ENCODE data around the gene PTK6. TPM values are rescaled to one million over a fixed set of nuclear protein-coding genes. Genes with fewer than 3 reads are reported as not detected.
"Not testable (repeated sequence)": the region's sequence is repeated elsewhere in the genome, so short reads cannot be mapped to it uniquely, and the experiment has no call there.

PTK6 gene
- total and polyA plus RNA-seq, 7 donors, result 0.28 to 80.7 (median 59.5) TPM; not detected in 2

DNA sequence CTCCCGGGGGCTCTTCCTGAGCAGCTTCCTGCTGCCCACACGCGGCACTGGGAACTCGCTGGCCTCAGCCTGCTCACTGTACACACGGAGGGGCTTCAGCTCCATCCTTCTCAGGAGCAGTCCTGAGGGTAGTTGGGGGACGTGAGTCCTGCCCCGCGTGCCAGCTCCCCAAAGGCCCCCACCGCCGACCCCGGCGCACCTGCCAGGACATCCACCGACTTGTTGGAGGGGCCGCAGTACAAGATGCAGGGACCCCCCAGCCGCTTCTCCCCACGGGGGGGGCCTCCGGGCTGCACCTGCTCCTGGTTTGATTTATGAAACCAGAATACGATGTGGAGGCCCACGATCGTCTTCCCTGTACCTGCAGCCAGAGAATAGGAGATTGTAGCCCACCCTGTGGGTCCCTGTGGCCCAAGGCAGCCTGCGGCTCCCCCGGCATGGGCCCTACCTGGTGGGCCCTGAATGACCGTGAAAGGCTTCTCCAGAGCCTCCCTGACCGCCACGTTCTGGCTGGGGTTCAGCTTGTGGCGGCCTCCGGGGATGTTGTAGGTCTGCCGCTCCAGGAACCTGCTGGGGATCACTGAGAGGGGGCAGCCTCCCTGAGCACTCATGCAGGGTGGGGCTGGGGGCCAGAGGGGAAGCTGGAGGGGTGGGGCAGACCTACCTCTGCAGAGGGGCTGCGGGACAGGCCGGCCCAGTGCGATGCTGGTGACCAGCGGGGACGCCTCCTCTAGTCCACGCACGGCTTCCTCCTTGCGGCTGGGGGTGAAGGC is 24.6 kb upstream of the PTK6 start:
- H3K36me3 ChIP-seq, result peaks cover 22 to 72% (median 48%) of the 10 kb centered on the region in 4 donors
- TF ChIP-seq EP300 (IDR thresholded peaks at IDR 0.05) (no peak), POLR2AphosphoS5 (IDR thresholded peaks at IDR 0.05) (no peak), POLR2A (IDR thresholded peaks at IDR 0.05) (no peak)
- TF ChIP-seq, protein P1, sequence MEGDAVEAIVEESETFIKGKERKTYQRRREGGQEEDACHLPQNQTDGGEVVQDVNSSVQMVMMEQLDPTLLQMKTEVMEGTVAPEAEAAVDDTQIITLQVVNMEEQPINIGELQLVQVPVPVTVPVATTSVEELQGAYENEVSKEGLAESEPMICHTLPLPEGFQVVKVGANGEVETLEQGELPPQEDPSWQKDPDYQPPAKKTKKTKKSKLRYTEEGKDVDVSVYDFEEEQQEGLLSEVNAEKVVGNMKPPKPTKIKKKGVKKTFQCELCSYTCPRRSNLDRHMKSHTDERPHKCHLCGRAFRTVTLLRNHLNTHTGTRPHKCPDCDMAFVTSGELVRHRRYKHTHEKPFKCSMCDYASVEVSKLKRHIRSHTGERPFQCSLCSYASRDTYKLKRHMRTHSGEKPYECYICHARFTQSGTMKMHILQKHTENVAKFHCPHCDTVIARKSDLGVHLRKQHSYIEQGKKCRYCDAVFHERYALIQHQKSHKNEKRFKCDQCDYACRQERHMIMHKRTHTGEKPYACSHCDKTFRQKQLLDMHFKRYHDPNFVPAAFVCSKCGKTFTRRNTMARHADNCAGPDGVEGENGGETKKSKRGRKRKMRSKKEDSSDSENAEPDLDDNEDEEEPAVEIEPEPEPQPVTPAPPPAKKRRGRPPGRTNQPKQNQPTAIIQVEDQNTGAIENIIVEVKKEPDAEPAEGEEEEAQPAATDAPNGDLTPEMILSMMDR (IDR thresholded peaks at IDR 0.05), result no peak

DNA sequence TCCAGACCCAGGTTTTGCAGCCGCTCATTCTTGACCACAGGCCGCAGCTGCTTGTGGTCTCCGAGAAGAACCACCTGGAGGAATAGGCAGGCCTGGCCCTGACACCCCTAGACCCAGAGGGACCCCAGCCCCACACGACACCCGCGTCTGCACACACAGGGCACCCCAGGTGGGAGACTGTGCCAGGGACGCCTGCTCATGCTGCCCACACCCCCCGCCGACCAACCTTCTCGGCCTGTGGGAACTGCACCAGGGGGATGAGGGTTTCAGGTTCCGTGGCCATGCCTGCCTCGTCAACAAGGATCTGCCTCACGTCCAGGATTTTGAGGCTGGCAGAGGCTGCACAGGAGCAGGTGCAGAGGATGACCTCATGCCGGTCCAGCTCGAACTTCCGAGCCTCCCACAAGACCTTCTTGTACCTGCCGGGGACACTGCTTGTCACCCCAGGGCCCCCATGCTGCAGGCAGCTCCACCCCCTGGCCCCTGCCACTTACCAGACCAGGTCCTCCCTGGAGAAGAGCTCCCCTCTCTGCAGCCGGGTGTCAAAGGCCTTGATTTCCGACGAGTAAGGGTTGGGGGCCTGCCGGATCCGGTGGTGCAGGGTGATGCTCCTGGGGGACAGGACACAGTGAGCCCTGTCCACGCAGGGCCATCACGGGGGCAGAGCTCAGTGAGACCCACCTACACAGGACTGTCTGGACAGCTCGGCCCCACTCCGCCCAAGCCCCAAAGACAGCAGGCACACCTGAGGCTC is 23.9 kb upstream of the PTK6 start:
- H3K4me3 ChIP-seq, result no peak overlapping the region
- DNase-seq, result no peak
- no peak overlapping the region for H3K27ac ChIP-seq
- intact Hi-C loops (cut with DNase I), result no loop called here
- H3K36me3 ChIP-seq, result peaks cover 22 to 72% (median 48%) of the 10 kb centered on the region in 4 donors
- peaks cover 0 to 5% (median 0%) of the 10 kb centered on the region in 3 donors for H3K27me3 ChIP-seq
- no peaks in the 10 kb centered on the region for H3K4me1 ChIP-seq
- TF ChIP-seq POLR2AphosphoS5 (IDR thresholded peaks at IDR 0.05) (no peak), EP300 (IDR thresholded peaks at IDR 0.05) (no peak), POLR2A (IDR thresholded peaks at IDR 0.05) (no peak)
- TF ChIP-seq, protein P1 (IDR thresholded peaks at IDR 0.05), result no peak
- H3K9me3 ChIP-seq, result no peaks in the 10 kb centered on the region
- WGBS, 2 donors, result 94 to 95% methylated on average over 26 of the region's 26 CpGs

More for the DNA sequence above, 24.6 kb upstream of the PTK6 start:
- Histone ChIP-seq H3K4me3 (no peak overlapping the region), H3K4me1 (no peaks in the 10 kb centered on the region), H3K27ac (no peak overlapping the region), H3K9me3 (no peaks in the 10 kb centered on the region), H3K27me3 (peaks cover 0 to 5% (median 0%) of the 10 kb centered on the region in 3 donors)
- 89 to 94% methylated on average over 36 of the region's 36 CpGs for WGBS, 2 donors
- DNase-seq, result no peak
- intact Hi-C loops (cut with DNase I), result no loop called here

DNA sequence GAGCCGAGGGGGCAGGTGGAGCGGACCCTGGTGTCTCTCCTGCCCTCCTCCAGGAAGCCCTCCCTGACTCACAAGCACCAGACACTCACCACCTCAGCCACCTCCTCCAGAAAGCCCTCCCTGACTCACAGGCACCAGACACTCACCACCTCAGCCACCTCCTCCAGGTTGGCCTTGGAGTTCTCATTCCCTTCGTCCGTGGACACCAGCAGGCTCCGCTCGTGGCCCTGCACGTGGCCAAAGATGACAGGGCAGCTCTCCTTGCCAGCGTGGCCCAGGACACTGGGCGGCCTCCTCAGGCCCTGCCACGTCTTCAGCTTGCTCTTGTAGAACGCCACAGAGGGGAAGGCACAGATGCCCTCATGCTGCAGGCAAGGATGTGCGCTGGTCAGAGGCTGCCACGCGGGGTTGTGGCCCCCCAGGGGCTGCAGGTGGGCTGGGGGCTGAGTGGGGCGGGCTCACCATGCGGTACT is 23.2 kb upstream of the PTK6 start:
- Histone ChIP-seq H3K4me3 (no peak overlapping the region), H3K27me3 (peaks cover 0 to 5% (median 0%) of the 10 kb centered on the region in 3 donors), H3K4me1 (no peaks in the 10 kb centered on the region), H3K27ac (no peak overlapping the region), H3K36me3 (peaks cover 22 to 70% (median 48%) of the 10 kb centered on the region in 4 donors), H3K9me3 (no peaks in the 10 kb centered on the region)
- TF ChIP-seq POLR2AphosphoS5 (IDR thresholded peaks at IDR 0.05) (no peak), EP300 (IDR thresholded peaks at IDR 0.05) (no peak), POLR2A (IDR thresholded peaks at IDR 0.05) (no peak)
- TF ChIP-seq, protein P1 (IDR thresholded peaks at IDR 0.05), result no peak
- DNase-seq, result no peak
- 94 to 97% methylated on average over 16 of the region's 16 CpGs for WGBS, 2 donors
- intact Hi-C loops (cut with DNase I), result no loop called here

DNA sequence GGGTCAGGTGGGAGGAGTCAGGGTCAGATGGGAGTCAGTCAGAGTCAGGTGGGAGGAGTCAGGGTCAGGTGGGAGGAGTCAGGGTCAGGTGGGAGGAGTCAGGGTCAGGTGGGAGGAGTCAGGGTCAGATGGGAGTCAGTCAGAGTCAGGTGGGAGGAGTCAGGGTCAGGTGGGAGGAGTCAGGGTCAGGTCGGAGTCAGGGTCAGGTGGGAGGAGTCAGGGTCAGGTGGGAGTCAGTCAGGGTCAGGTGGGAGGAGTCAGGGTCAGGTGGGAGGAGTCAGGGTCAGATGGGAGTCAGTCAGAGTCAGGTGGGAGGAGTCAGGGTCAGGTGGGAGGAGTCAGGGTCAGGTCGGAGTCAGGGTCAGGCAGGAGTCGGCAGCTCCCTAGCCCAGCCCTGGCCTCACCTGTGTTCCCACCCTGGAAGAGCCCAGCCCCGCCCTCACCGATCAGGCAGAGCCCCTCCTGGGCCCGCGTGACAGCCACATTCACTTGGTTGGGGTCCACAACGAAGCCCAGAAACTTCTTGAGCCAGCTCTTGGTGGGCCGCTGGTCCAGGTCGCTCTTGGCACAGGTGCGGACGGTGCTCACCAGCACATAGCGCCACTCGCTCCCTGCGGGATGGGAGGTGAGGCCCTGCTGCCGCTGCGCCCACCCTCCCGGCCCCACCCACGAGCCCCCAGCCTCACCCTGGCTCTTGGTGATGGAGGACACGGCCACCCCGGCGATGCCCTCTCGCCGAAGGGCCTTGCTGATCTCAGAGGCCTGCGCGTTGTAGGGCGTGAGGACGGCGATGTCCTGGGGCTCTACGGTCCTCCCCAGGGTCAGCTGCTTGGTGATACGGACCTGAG is 22.5 kb upstream of the PTK6 start:
- intact Hi-C loops (cut with DNase I), result not testable (repeated sequence)

More for the DNA sequence above, 22.5 kb upstream of the PTK6 start:
- DNase-seq, H3K4me3 ChIP-seq, H3K27me3 ChIP-seq, H3K27ac ChIP-seq, H3K9me3 ChIP-seq, H3K4me1 ChIP-seq: not testable (repeated sequence)
- peaks cover 22 to 63% (median 48%) of the 10 kb centered on the region in 4 donors for H3K36me3 ChIP-seq
- WGBS, 2 donors, result 92 to 96% methylated on average over 30 to 31 of the region's 31 CpGs

All from sigmoid colon (tissue), 7 donors.